SK-N-SH (cell line): Measurements from ENCODE around the gene GRAMD1B. TPM values are rescaled to one million over a fixed set of nuclear protein-coding genes. Genes with fewer than 3 reads are reported as not detected.

Experiments used
- CTCF ChIA-PET: fragments of 300-600, 350-600 bp; formaldehyde crosslinking; extraction: SDS; loops from one replicate; lab custom pipeline; 2021; lab: Yijun Ruan, JAX
- POLR2A ChIA-PET: fragments of 350-600 bp; sonication (Branson Sonifier 250); formaldehyde crosslinking; extraction: SDS; loops from one replicate; lab custom pipeline; 2020; ENCODE audit warnings: antibody characterized with exemption, inconsistent platforms; lab: Yijun Ruan, JAX
- DNase-seq: peaks from one replicate; pipeline ENCODE4 v3.0.0; 2012
- H2AFZ ChIP-seq: fragments of 200-600 bp; sonication (generic); 2 replicates; pipeline ENCODE4 v1.8.1; 2016; ENCODE audit warnings: antibody characterized with exemption, mild to moderate bottlenecking, low read depth
- H3F3A ChIP-seq: fragments of 200-600 bp; sonication (generic); replicated peaks from 2 replicates; pipeline ENCODE3; 2016; ENCODE audit warnings: antibody characterized with exemption, mild to moderate bottlenecking; ENCODE audit not compliant: insufficient read depth
- H3K27ac ChIP-seq, 2 experiments: fragments of 200-500 bp in 1 of 2; fragments of 200-600 bp in 1 of 2; sonication (Bioruptor generic) in 1 of 2; sonication (generic), shearing (Covaris generic) in 1 of 2; 2 replicates each; pipeline versions ENCODE4 v1.5.1 to v1.6.1; 2014 to 2016; ENCODE audit warnings: low read depth in 2 of 2, inconsistent platforms in 1 of 2, low read length in 1 of 2, mild to moderate bottlenecking in 1 of 2, mixed read lengths in 1 of 2
- H3K27me3 ChIP-seq: fragments of 200-600 bp; sonication (generic), shearing (Covaris generic); 2 replicates; pipeline ENCODE4 v1.6.1; 2016; ENCODE audit warnings: mixed run types; ENCODE audit not compliant: insufficient read depth
- H3K36me3 ChIP-seq, 2 experiments: fragments of 200-500 bp in 1 of 2; fragments of 200-600 bp in 1 of 2; sonication (Bioruptor generic) in 1 of 2; sonication (generic) in 1 of 2; replicated peaks in 1 of 2; 2 replicates each; pipeline versions ENCODE3 to v1.5.1; 2014 to 2016; ENCODE audit warnings: low read length in 1 of 2, mild to moderate bottlenecking in 1 of 2; ENCODE audit not compliant: insufficient read depth in 2 of 2, control insufficient read depth in 1 of 2
- H3K4me1 ChIP-seq, 2 experiments: fragments of 200-500 bp in 1 of 2; fragments of 200-600 bp in 1 of 2; sonication (Bioruptor generic) in 1 of 2; sonication (generic), shearing (Covaris generic) in 1 of 2; 2 replicates each; pipeline versions ENCODE4 v1.5.1 to v1.6.1; 2014 to 2016; ENCODE audit warnings: low read depth in 1 of 2, low read length in 1 of 2, mixed run types in 1 of 2; ENCODE audit not compliant: insufficient read depth in 2 of 2, control insufficient read depth in 1 of 2
- H3K4me2 ChIP-seq: fragments of 200-600 bp; sonication (generic), shearing (Covaris generic); 2 replicates; pipeline ENCODE4 v1.6.1; 2017; ENCODE audit warnings: mixed run types
- H3K4me3 ChIP-seq, 2 experiments: fragments of 200-500 bp in 1 of 2; fragments of 200-600 bp in 1 of 2; sonication (Bioruptor generic) in 1 of 2; sonication (generic), shearing (Covaris generic) in 1 of 2; 2 replicates each; pipeline versions ENCODE4 v1.5.1 to v1.8.1; 2014 to 2016; ENCODE audit warnings: low read depth in 2 of 2, inconsistent platforms in 1 of 2, low read length in 1 of 2, mild to moderate bottlenecking in 1 of 2, mixed read lengths in 1 of 2, moderate library complexity in 1 of 2
- H3K79me2 ChIP-seq: fragments of 200-600 bp; sonication (generic); 2 replicates; pipeline ENCODE4 v1.8.1; 2017; ENCODE audit warnings: mild to moderate bottlenecking; ENCODE audit not compliant: insufficient read depth
- H3K9ac ChIP-seq: fragments of 200-600 bp; sonication (generic); 2 replicates; pipeline ENCODE4 v1.6.1; 2017; ENCODE audit warnings: mixed run types
- H3K9me2 ChIP-seq: fragments of 200-600 bp; sonication (generic); 2 replicates; pipeline ENCODE4 v1.6.1; 2017; ENCODE audit warnings: mixed run types
- H3K9me3 ChIP-seq: fragments of 200-600 bp; sonication (generic); 2 replicates; pipeline ENCODE4 v1.6.1; 2017; ENCODE audit warnings: mixed run types, mild to moderate bottlenecking, moderate library complexity
- H4K20me1 ChIP-seq: fragments of 200-600 bp; sonication (generic); 2 replicates; pipeline ENCODE4 v1.6.1; 2017; ENCODE audit warnings: mild to moderate bottlenecking, mixed run types; ENCODE audit not compliant: insufficient read depth
- EZH2phosphoT487 ChIP-seq: fragments of 200-600 bp; sonication (generic); IDR thresholded peaks from 2 replicates; pipeline ENCODE4 v1.6.1; 2017; ENCODE audit warnings: low read depth, mixed run types, mild to moderate bottlenecking, antibody characterized with exemption, moderate library complexity, borderline replicate concordance
- FOSL2 ChIP-seq: IDR thresholded peaks from 2 replicates; pipeline ENCODE4 v1.4.0; 2012; ENCODE audit warnings: low read depth, mild to moderate bottlenecking, moderate library complexity, borderline replicate concordance
- GATA2 ChIP-seq: sonication (generic); formaldehyde crosslinking; IDR thresholded peaks from 2 replicates; pipeline ENCODE4 v1.5.0; 2020; ENCODE audit warnings: mild to moderate bottlenecking, missing genetic modification reagents
- JUND ChIP-seq: IDR thresholded peaks from 2 replicates; pipeline ENCODE4 v1.4.0; 2012
- MXI1 ChIP-seq: IDR thresholded peaks from 2 replicates; pipeline ENCODE4 v1.6.1; 2012; ENCODE audit warnings: mild to moderate bottlenecking, low read depth, low read length, improper control_type of control experiment
- NRF1 ChIP-seq: IDR thresholded peaks from 2 replicates; pipeline ENCODE4 v1.6.1; 2012; ENCODE audit warnings: low read depth, mild to moderate bottlenecking, low read length
- POLR2AphosphoS5 ChIP-seq: IDR thresholded peaks from 2 replicates; pipeline ENCODE4 v1.6.1; 2012; ENCODE audit warnings: low read depth, low read length
- RFX5 ChIP-seq: IDR thresholded peaks from 2 replicates; pipeline ENCODE4 v1.6.1; 2012; ENCODE audit warnings: mild to moderate bottlenecking, improper control_type of control experiment, low read length
- RXRA ChIP-seq: IDR thresholded peaks from 2 replicates; pipeline ENCODE4 v1.4.0; 2012; ENCODE audit warnings: low read depth, mild to moderate bottlenecking, borderline replicate concordance
- SIN3A ChIP-seq: IDR thresholded peaks from 2 replicates; pipeline ENCODE4 v1.6.1; 2012; ENCODE audit warnings: low read depth, mild to moderate bottlenecking, low read length, moderate library complexity, borderline replicate concordance
- TEAD4 ChIP-seq: IDR thresholded peaks from 2 replicates; pipeline ENCODE4 v1.4.0; 2012; ENCODE audit warnings: mild to moderate bottlenecking, borderline replicate concordance; ENCODE audit not compliant: insufficient read depth
- YY1 ChIP-seq: IDR thresholded peaks from 2 replicates; pipeline ENCODE4 v1.4.0; 2012; ENCODE audit warnings: low read depth, mild to moderate bottlenecking
- WGBS: methylation state at CpG from one replicate; pipeline ENCODE4 v1.1.6; 2017; ENCODE audit warnings: low lambda C conversion rate; 5-methylcytosine and 5-hydroxymethylcytosine counted together
- polyA plus RNA-seq, 3 experiments: library from polyadenylated mRNA; depleted of rRNA; stranded (reverse); fragments of >200 nt; gene quantifications; 2 replicates each; pipeline ENCODE4 v1.2.3, GENCODE V29; 2012
- TF ChIP-seq, protein P1 (sequence below): fragments of 200-600 bp; sonication (generic); IDR thresholded peaks from 2 replicates; pipeline ENCODE4 v1.6.1; 2017; ENCODE audit warnings: antibody characterized with exemption, mild to moderate bottlenecking, moderate library complexity
- TF ChIP-seq, protein P2 (sequence below): IDR thresholded peaks from 2 replicates; pipeline ENCODE4 v1.4.0; 2012; ENCODE audit warnings: low read depth, borderline replicate concordance
- TF ChIP-seq, protein P3 (sequence below): IDR thresholded peaks from 2 replicates; pipeline ENCODE4; 2012
- TF ChIP-seq, protein P4 (sequence below): IDR thresholded peaks from 2 replicates; pipeline ENCODE4 v1.4.0; 2012; ENCODE audit warnings: low read depth
- TF ChIP-seq, protein P5 (sequence below): IDR thresholded peaks from 2 replicates; pipeline ENCODE4 v1.4.0; 2012; ENCODE audit warnings: low read depth, borderline replicate concordance
- TF ChIP-seq, protein P6 (sequence below): fragments of 150-350 bp; IDR thresholded peaks from 2 replicates; pipeline ENCODE4 v1.6.1; 2016; ENCODE audit warnings: mild to moderate bottlenecking, low read depth, low read length

The GRAMD1B gene
- polyA plus RNA-seq, 1 of the 3 experiments (the other 2 are of a cell fraction), result 14.5 TPM

DNA sequence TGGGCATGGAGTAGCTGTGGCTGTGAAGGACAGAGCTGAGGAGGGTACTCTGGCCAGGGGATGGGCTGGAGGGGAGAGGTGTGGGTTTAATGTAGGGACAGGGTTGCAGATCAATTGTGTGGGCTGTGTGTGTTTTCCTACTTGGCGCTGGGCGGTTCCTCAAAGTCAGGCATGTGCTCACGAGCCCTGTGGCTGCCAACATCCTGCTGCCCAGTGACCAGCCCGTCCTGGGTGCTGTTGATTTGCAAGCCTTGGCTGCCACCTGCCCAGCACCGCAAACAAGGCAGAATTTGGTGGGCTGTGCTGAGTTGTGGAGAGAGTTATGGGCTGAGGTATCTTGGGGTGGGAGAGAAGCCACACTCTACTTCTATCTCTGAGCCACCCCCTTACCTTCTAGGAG is 155.1 kb downstream of the GRAMD1B start:
- Histone ChIP-seq H3K9me3 (no peaks in the 10 kb centered on the region), H3K9me2 (no peaks in the 10 kb centered on the region), H3K27ac (no peak overlapping the region), H3K27me3 (no peaks in the 10 kb centered on the region), H3K4me1 (peaks cover 7 to 20% of the 10 kb centered on the region in 2 experiments; a peak in 3 of 4 replicates), H2AFZ (no peak overlapping the region), H3K4me2 (no peak overlapping the region), H3K9ac (no peak overlapping the region), H3K36me3 (no peaks in the 10 kb centered on the region), H4K20me1 (peaks cover 9% of the 10 kb centered on the region; the same call in 1 of the 2 replicates), H3K4me3 (no peak overlapping the region), H3K79me2 (no peaks in the 10 kb centered on the region), H3F3A (peaks cover 11% of the 10 kb centered on the region)
- ChIA-PET POLR2A (no interaction called here), CTCF (interaction anchor here (0.7 to 2.1 kb wide), 4 partner anchors 9 to 126 kb away, joined by 4 to 12 read pairs (median 6); no protein-coding TSS in a partner anchor)
- TF ChIP-seq, protein P1, sequence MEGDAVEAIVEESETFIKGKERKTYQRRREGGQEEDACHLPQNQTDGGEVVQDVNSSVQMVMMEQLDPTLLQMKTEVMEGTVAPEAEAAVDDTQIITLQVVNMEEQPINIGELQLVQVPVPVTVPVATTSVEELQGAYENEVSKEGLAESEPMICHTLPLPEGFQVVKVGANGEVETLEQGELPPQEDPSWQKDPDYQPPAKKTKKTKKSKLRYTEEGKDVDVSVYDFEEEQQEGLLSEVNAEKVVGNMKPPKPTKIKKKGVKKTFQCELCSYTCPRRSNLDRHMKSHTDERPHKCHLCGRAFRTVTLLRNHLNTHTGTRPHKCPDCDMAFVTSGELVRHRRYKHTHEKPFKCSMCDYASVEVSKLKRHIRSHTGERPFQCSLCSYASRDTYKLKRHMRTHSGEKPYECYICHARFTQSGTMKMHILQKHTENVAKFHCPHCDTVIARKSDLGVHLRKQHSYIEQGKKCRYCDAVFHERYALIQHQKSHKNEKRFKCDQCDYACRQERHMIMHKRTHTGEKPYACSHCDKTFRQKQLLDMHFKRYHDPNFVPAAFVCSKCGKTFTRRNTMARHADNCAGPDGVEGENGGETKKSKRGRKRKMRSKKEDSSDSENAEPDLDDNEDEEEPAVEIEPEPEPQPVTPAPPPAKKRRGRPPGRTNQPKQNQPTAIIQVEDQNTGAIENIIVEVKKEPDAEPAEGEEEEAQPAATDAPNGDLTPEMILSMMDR, result no peak
- TF ChIP-seq YY1 (no peak), SIN3A (no peak), POLR2AphosphoS5 (no peak), JUND (no peak), NRF1 (no peak), TEAD4 (no peak)
- TF ChIP-seq, protein P2, sequence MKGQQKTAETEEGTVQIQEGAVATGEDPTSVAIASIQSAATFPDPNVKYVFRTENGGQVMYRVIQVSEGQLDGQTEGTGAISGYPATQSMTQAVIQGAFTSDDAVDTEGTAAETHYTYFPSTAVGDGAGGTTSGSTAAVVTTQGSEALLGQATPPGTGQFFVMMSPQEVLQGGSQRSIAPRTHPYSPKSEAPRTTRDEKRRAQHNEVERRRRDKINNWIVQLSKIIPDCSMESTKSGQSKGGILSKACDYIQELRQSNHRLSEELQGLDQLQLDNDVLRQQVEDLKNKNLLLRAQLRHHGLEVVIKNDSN, result no peak
- no peak for DNase-seq
- WGBS, result 100% methylated on average over 3 of the region's 5 CpGs

DNA sequence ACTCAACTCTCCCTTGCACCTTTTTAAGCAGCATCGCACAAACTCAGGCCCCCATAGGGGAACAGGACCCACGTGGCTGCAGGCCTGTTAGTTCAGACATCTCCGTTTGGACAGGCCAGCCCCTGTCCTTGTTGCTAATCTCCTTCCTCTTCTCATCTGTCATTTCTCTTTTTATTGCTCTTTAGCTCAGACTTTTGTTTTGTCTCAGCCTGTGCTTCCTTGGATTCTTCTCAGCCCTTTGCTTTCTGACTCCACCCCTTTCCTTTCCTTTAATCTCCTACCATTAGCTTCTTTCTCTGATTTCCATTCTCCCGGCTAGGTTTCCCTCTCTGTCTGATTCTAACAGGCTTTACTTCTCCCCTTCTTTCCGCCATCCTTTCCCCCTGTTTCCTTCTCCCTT is 155.6 kb downstream of the GRAMD1B start:
- ChIA-PET POLR2A (no interaction called here), CTCF (interaction anchor here (0.7 to 1.6 kb wide), 3 partner anchors 9 to 68 kb away, joined by 3 to 8 read pairs (median 4); no protein-coding TSS in a partner anchor)
- DNase-seq, result no peak
- H3K9me2 ChIP-seq, result no peaks in the 10 kb centered on the region
- H3K9ac ChIP-seq, result no peak overlapping the region
- no peaks in the 10 kb centered on the region for H3K9me3 ChIP-seq
- no peaks in the 10 kb centered on the region for H3K79me2 ChIP-seq
- peaks cover 9% of the 10 kb centered on the region for H3F3A ChIP-seq
- no peak overlapping the region for H2AFZ ChIP-seq
- peaks cover 5% of the 10 kb centered on the region; the same call in 1 of the 2 replicates for H4K20me1 ChIP-seq
- peaks cover 9 to 19% of the 10 kb centered on the region in 2 experiments; a peak in 3 of 4 replicates for H3K4me1 ChIP-seq
- 92% methylated on average over 5 of the region's 5 CpGs for WGBS
- no peak overlapping the region for H3K4me2 ChIP-seq
- no peaks in the 10 kb centered on the region for H3K36me3 ChIP-seq
- H3K27ac ChIP-seq, result no peak overlapping the region
- no peaks in the 10 kb centered on the region for H3K27me3 ChIP-seq
- H3K4me3 ChIP-seq, result no peak overlapping the region
- TF ChIP-seq FOSL2 (no peak), MXI1 (no peak), SIN3A (no peak), EZH2phosphoT487 (no peak), JUND (no peak), GATA2 (CRISPR knock-in tag) (no peak), RFX5 (no peak), RXRA (no peak)
- TF ChIP-seq, protein P3, sequence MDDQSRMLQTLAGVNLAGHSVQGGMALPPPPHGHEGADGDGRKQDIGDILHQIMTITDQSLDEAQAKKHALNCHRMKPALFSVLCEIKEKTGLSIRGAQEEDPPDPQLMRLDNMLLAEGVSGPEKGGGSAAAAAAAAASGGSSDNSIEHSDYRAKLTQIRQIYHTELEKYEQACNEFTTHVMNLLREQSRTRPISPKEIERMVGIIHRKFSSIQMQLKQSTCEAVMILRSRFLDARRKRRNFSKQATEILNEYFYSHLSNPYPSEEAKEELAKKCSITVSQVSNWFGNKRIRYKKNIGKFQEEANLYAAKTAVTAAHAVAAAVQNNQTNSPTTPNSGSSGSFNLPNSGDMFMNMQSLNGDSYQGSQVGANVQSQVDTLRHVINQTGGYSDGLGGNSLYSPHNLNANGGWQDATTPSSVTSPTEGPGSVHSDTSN, result no peak
- TF ChIP-seq, protein P4, sequence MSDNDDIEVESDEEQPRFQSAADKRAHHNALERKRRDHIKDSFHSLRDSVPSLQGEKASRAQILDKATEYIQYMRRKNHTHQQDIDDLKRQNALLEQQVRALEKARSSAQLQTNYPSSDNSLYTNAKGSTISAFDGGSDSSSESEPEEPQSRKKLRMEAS, result no peak
- TF ChIP-seq, protein P5, sequence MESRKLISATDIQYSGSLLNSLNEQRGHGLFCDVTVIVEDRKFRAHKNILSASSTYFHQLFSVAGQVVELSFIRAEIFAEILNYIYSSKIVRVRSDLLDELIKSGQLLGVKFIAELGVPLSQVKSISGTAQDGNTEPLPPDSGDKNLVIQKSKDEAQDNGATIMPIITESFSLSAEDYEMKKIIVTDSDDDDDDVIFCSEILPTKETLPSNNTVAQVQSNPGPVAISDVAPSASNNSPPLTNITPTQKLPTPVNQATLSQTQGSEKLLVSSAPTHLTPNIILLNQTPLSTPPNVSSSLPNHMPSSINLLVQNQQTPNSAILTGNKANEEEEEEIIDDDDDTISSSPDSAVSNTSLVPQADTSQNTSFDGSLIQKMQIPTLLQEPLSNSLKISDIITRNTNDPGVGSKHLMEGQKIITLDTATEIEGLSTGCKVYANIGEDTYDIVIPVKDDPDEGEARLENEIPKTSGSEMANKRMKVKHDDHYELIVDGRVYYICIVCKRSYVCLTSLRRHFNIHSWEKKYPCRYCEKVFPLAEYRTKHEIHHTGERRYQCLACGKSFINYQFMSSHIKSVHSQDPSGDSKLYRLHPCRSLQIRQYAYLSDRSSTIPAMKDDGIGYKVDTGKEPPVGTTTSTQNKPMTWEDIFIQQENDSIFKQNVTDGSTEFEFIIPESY, result no peak
- TF ChIP-seq, protein P6, sequence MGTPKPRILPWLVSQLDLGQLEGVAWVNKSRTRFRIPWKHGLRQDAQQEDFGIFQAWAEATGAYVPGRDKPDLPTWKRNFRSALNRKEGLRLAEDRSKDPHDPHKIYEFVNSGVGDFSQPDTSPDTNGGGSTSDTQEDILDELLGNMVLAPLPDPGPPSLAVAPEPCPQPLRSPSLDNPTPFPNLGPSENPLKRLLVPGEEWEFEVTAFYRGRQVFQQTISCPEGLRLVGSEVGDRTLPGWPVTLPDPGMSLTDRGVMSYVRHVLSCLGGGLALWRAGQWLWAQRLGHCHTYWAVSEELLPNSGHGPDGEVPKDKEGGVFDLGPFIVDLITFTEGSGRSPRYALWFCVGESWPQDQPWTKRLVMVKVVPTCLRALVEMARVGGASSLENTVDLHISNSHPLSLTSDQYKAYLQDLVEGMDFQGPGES, result no peak
